Caco-2 (cell line): ENCODE measurements around the gene EFCAB12. TPM values are rescaled to one million over a fixed set of nuclear protein-coding genes. Genes with fewer than 3 reads are reported as not detected.

Experiments
- BruUV-seq: library from RNA; stranded (reverse); fragments of 400-500 nt; replicated peaks from 2 replicates; lab custom pipeline; 2021; lab: Mats Ljungman, UMichigan
- CTCF ChIA-PET: fragments of 300-600 bp; sonication (Branson Sonifier 250); formaldehyde crosslinking; loops from one replicate; lab custom pipeline; 2022; ENCODE audit warnings: antibody characterized with exemption; lab: Charles Lee
- POLR2A ChIA-PET: fragments of 300-600 bp; sonication (Branson Sonifier 250); formaldehyde crosslinking; loops from one replicate; lab custom pipeline; 2022; ENCODE audit warnings: antibody characterized with exemption; lab: Charles Lee
- DNase-seq, 2 experiments: peaks; one replicate each; pipeline versions ENCODE4 v3.0.0 to v3.0.0-alpha.2; 2020 to 2022
- H3K27me3 ChIP-seq: replicated peaks from 2 replicates; pipeline ENCODE4 v1.6.0; 2011; ENCODE audit warnings: low read length; ENCODE audit not compliant: control insufficient read depth, insufficient read depth
- H3K36me3 ChIP-seq: 2 replicates; pipeline ENCODE4 v1.5.1; 2011; ENCODE audit warnings: low read length; ENCODE audit not compliant: control insufficient read depth, insufficient read depth
- H3K4me1 ChIP-seq: fragments of 250-450 bp; sonication (Bioruptor Pico); 2 replicates; pipeline ENCODE4 v1.5.1; 2020; ENCODE audit warnings: mild to moderate bottlenecking
- H3K4me3 ChIP-seq: 2 replicates; pipeline ENCODE4 v1.5.1; 2011; ENCODE audit warnings: low read depth, mild to moderate bottlenecking, control low read depth, low read length
- H3K9me3 ChIP-seq: fragments of 250-450 bp; sonication (Bioruptor Pico); 2 replicates; pipeline ENCODE4 v1.5.1; 2020; ENCODE audit warnings: mild to moderate bottlenecking, moderate library complexity
- H3K27ac Mint-ChIP-seq: one replicate; pipeline ENCODE4 v1.8.0; 2022; ENCODE audit warnings: mixed read lengths; ENCODE audit not compliant: unreplicated experiment
- H3K27me3 Mint-ChIP-seq: one replicate; pipeline ENCODE4 v1.8.0; 2022; ENCODE audit warnings: mixed read lengths; ENCODE audit not compliant: insufficient read depth, unreplicated experiment
- H3K36me3 Mint-ChIP-seq: one replicate; pipeline ENCODE4 v1.8.0; 2022; ENCODE audit warnings: mild to moderate bottlenecking, mixed read lengths; ENCODE audit not compliant: insufficient read depth, unreplicated experiment
- H3K4me1 Mint-ChIP-seq: one replicate; pipeline ENCODE4 v1.8.0; 2022; ENCODE audit warnings: low read depth, mixed read lengths; ENCODE audit not compliant: unreplicated experiment
- H3K4me3 Mint-ChIP-seq: one replicate; pipeline ENCODE4 v1.8.0; 2022; ENCODE audit warnings: mild to moderate bottlenecking, moderate library complexity, mixed read lengths; ENCODE audit not compliant: unreplicated experiment
- H3K9me3 Mint-ChIP-seq: one replicate; pipeline ENCODE4 v1.8.0; 2022; ENCODE audit warnings: mixed read lengths; ENCODE audit not compliant: unreplicated experiment
- intact Hi-C: fragments of 100-400 bp; cut with micrococcal nuclease; formaldehyde crosslinking; loops from one replicate; pipeline ENCODE4 v1.10.0; 2022; ENCODE audit not compliant: unreplicated experiment
- total RNA-seq: library from RNA; stranded (reverse); gene quantifications from 2 replicates; pipeline ENCODE4 v1.2.3, GENCODE V29; 2022
- TF ChIP-seq, protein P1 (sequence below), 2 experiments: fragments of 200-600 bp in 1 of 2; IDR thresholded peaks; 1 replicate in 1 of 2; 2 replicates in 1 of 2; pipeline versions ENCODE4 v1.5.1 to v1.8.0; 2011 to 2022; ENCODE audit warnings: antibody characterized with exemption in 1 of 2, control low read depth in 1 of 2, inconsistent platforms in 1 of 2, low read depth in 1 of 2, low read length in 1 of 2, mild to moderate bottlenecking in 1 of 2, moderate library complexity in 1 of 2; ENCODE audit not compliant: insufficient read depth in 1 of 2, severe bottlenecking in 1 of 2, unreplicated experiment in 1 of 2

The EFCAB12 gene
- total RNA-seq, 1 experiment from 2014 or later: 0.14 TPM

DNA sequence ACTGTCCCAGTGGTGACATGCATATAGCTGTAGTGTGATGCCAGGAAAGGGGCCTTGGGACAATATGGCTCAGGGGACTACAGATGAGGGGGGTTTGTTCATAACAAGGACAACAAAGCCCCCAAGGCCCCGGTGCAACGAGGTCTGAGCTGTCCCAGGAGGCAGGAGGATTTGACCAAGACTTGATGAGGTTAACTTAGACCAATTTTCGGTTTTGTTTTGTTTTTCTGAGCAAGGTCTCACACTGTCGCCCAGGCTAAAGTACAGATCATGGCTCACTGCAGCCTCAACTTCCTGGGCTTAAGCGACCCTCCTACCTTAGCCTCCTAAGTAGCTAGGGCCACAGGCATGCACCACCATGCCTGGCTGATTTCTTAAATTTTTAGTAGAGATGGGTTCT, 23.8 kb downstream of the EFCAB12 start:
- ChIA-PET POLR2A (no interaction called here), CTCF (no interaction called here)

DNA sequence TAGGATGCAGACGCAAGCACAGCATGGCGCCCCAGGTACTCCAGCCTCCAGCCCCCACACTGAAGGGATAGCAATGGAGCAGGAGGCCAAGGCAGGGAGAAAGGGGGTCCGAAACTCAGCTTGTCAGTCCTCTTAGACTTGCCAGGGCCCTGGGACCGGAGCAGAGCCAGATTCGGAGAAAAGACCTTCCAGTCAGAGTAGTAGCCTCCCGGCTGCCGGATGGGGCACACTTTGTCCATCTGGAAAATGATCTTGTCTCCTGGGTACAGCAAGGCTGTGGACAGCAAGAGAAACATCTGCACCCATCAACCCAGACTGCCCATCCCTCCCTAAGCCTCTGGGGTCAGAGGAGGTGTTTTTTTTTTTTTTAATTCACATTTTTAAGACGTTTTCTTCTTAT, 24.3 kb downstream of the EFCAB12 start:
- H3K36me3 ChIP-seq: no peaks in the 10 kb centered on the region
- H3K27ac Mint-ChIP-seq: no peak overlapping the region
- no peak overlapping the region for H3K4me3 ChIP-seq
- TF ChIP-seq, protein P1, sequence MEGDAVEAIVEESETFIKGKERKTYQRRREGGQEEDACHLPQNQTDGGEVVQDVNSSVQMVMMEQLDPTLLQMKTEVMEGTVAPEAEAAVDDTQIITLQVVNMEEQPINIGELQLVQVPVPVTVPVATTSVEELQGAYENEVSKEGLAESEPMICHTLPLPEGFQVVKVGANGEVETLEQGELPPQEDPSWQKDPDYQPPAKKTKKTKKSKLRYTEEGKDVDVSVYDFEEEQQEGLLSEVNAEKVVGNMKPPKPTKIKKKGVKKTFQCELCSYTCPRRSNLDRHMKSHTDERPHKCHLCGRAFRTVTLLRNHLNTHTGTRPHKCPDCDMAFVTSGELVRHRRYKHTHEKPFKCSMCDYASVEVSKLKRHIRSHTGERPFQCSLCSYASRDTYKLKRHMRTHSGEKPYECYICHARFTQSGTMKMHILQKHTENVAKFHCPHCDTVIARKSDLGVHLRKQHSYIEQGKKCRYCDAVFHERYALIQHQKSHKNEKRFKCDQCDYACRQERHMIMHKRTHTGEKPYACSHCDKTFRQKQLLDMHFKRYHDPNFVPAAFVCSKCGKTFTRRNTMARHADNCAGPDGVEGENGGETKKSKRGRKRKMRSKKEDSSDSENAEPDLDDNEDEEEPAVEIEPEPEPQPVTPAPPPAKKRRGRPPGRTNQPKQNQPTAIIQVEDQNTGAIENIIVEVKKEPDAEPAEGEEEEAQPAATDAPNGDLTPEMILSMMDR (IDR thresholded peaks at IDR 0.05; ENCODE audit: insufficient read depth in 1 of 2, low read depth in 1 of 2, low read length in 1 of 2, severe bottlenecking in 1 of 2, unreplicated experiment in 1 of 2): no peak
- H3K9me3 Mint-ChIP-seq: no peaks in the 10 kb centered on the region
- no peaks in the 10 kb centered on the region for H3K4me1 ChIP-seq
- no peaks in the 10 kb centered on the region for H3K36me3 Mint-ChIP-seq
- no peaks in the 10 kb centered on the region for H3K27me3 Mint-ChIP-seq
- no peak for DNase-seq
- no peak overlapping the region for H3K4me3 Mint-ChIP-seq
- intact Hi-C loops: no loop called here
- H3K4me1 Mint-ChIP-seq: no peaks in the 10 kb centered on the region
- ChIA-PET POLR2A (no interaction called here), CTCF (no interaction called here)
- no peaks in the 10 kb centered on the region for H3K27me3 ChIP-seq
- no peaks in the 10 kb centered on the region for H3K9me3 ChIP-seq
- BruUV-seq: no TSS peak

More for the DNA sequence above, 23.8 kb downstream of the EFCAB12 start:
- H3K9me3 ChIP-seq: no peaks in the 10 kb centered on the region
- H3K9me3 Mint-ChIP-seq: no peaks in the 10 kb centered on the region
- intact Hi-C loops: no loop called here
- H3K36me3 ChIP-seq: no peaks in the 10 kb centered on the region
- H3K36me3 Mint-ChIP-seq: no peaks in the 10 kb centered on the region
- no peak overlapping the region for H3K27ac Mint-ChIP-seq
- no peak overlapping the region for H3K4me3 Mint-ChIP-seq
- TF ChIP-seq, protein P1 (IDR thresholded peaks at IDR 0.05; ENCODE audit: insufficient read depth in 1 of 2, low read depth in 1 of 2, low read length in 1 of 2, severe bottlenecking in 1 of 2, unreplicated experiment in 1 of 2): no peak
- no peaks in the 10 kb centered on the region for H3K4me1 Mint-ChIP-seq
- no peaks in the 10 kb centered on the region for H3K27me3 ChIP-seq
- H3K4me3 ChIP-seq: no peak overlapping the region
- no TSS peak for BruUV-seq
- no peaks in the 10 kb centered on the region for H3K27me3 Mint-ChIP-seq
- DNase-seq: no peak
- H3K4me1 ChIP-seq: no peaks in the 10 kb centered on the region

DNA sequence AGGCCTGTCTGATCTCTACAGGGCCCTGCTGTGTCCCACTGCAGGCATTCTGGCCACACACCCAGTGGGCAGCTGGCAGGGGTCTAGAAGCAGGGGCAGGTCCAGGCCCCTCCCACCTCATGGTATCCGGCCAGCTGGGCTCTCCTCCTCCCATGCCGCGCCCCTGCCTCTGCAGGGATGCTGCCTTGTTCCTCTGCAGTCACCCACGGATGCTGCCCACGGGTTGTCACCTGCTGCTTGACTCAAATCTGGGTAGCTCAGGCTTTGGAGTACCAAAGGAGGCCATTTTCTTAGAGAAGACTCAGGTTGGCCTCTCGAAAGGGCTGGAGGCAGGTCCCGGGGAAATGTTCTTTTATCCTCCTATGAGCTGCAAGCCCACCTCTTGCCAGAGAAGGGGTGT, 25.0 kb downstream of the EFCAB12 start:
- H3K4me1 Mint-ChIP-seq: no peaks in the 10 kb centered on the region
- TF ChIP-seq, protein P1 (IDR thresholded peaks at IDR 0.05; ENCODE audit: insufficient read depth in 1 of 2, low read depth in 1 of 2, low read length in 1 of 2, severe bottlenecking in 1 of 2, unreplicated experiment in 1 of 2): no peak
- no TSS peak for BruUV-seq

More for the DNA sequence above, 25.0 kb downstream of the EFCAB12 start:
- ChIA-PET CTCF (interaction anchor here (0.6 kb wide), 1 partner anchor 14 kb away, joined by 5 read pairs; no protein-coding TSS in a partner anchor), POLR2A (no interaction called here)
- intact Hi-C loops: no loop called here
- Histone ChIP-seq H3K4me3 (no peak overlapping the region), H3K9me3 (no peaks in the 10 kb centered on the region), H3K36me3 (no peaks in the 10 kb centered on the region), H3K27me3 (no peaks in the 10 kb centered on the region), H3K4me1 (no peaks in the 10 kb centered on the region)
- no peak for DNase-seq
- H3K27me3 Mint-ChIP-seq: no peaks in the 10 kb centered on the region
- no peak overlapping the region for H3K27ac Mint-ChIP-seq
- no peak overlapping the region for H3K4me3 Mint-ChIP-seq
- no peaks in the 10 kb centered on the region for H3K9me3 Mint-ChIP-seq
- peaks cover 4% of the 10 kb centered on the region for H3K36me3 Mint-ChIP-seq
